ENCODE measurements around the gene TTC33.

DNA sequence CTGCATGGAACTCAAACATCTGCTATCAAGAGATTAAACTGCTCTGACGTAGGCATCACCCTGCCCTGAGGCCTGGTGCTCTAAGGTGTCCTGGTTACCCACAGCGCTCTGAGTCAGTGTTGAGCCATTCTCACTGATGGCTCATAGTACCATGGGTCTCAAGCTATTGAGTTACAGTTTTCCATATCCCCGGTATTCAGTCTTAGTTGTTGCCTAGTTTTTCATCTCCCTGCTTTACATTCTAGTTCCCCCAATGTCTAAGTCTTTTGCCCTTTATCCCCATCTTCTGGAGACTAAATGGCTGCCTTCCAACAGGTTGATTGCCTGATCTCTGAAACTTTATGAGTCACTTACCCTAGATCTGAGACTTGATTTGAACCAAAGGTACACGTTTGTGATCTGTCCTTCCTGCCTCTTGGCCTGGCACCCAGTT lies 237.3 kb downstream of the TTC33 start:
- TF ChIP-seq, protein P1, sequence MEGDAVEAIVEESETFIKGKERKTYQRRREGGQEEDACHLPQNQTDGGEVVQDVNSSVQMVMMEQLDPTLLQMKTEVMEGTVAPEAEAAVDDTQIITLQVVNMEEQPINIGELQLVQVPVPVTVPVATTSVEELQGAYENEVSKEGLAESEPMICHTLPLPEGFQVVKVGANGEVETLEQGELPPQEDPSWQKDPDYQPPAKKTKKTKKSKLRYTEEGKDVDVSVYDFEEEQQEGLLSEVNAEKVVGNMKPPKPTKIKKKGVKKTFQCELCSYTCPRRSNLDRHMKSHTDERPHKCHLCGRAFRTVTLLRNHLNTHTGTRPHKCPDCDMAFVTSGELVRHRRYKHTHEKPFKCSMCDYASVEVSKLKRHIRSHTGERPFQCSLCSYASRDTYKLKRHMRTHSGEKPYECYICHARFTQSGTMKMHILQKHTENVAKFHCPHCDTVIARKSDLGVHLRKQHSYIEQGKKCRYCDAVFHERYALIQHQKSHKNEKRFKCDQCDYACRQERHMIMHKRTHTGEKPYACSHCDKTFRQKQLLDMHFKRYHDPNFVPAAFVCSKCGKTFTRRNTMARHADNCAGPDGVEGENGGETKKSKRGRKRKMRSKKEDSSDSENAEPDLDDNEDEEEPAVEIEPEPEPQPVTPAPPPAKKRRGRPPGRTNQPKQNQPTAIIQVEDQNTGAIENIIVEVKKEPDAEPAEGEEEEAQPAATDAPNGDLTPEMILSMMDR (IDR thresholded peaks at IDR 0.05; ENCODE audit: insufficient read depth, low read length, poor library complexity, severe bottlenecking), result no peak
- TF ChIP-seq EZH2phosphoT487 (conservative IDR thresholded peaks at IDR 0.05; ENCODE audit: low read length), result no peak

Data from SU-DHL-6 (cell line).